H54 (cell line): ENCODE measurements around the gene NID1.
A peak's percentile ranks its signal among the peaks of the same experiment; 100 is the strongest.
"Not testable (repeated sequence)": the region's sequence is repeated elsewhere in the genome, so short reads cannot be mapped to it uniquely, and the experiment has no call there.

Experiments used
- DNase-seq: peaks from one replicate; pipeline ENCODE4 v3.0.0; 2011; ENCODE audit warnings: low spot score, mixed read lengths; ENCODE audit not compliant: insufficient read length
- FAIRE-seq: peaks from 3 replicates; lab custom pipeline; 2011; peaks lifted over from hg19 to GRCh38; lab: Jason Lieb, UNC
- POLR2A ChIP-seq: IDR thresholded peaks from 2 replicates; pipeline ENCODE4 v1.6.1; 2011; ENCODE audit warnings: low read depth, mild to moderate bottlenecking, low read length

The NID1 gene

GRCh38 chr1:236018885-236019453, 45.9 kb downstream of the NID1 start:
- no peak for FAIRE-seq
- no peak for DNase-seq
- TF ChIP-seq POLR2A = no peak

GRCh38 chr1:236016782-236017400, 48.0 kb downstream of the NID1 start:
- FAIRE-seq (no peak), DNase-seq (peak; percentile 30)
- no peak for TF ChIP-seq POLR2A

GRCh38 chr1:236016083-236016482, 48.8 kb downstream of the NID1 start:
- TF ChIP-seq POLR2A = no peak
- no peak for DNase-seq
- FAIRE-seq = no peak

- TF ChIP-seq POLR2A = no peak
- no peak for DNase-seq
- no peak for FAIRE-seq
These were observed 49.4 kb downstream of the NID1 start for GRCh38 chr1:236015539-236015938.

GRCh38 chr1:236013330-236013729, 51.6 kb downstream of the NID1 start:
- no peak for DNase-seq
- no peak for FAIRE-seq
- no peak for TF ChIP-seq POLR2A

GRCh38 chr1:236011641-236012040, 53.2 kb downstream of the NID1 start:
- no peak for FAIRE-seq
- no peak for TF ChIP-seq POLR2A
- no peak for DNase-seq

GRCh38 chr1:236010443-236010842, 54.4 kb downstream of the NID1 start:
- FAIRE-seq (no peak), DNase-seq (no peak)
- TF ChIP-seq POLR2A = no peak

- FAIRE-seq = no peak
- no peak for DNase-seq
These were observed 55.0 kb downstream of the NID1 start for GRCh38 chr1:236009857-236010256.

GRCh38 chr1:236009191-236009590, 55.7 kb downstream of the NID1 start:
- DNase-seq = no peak
- no peak for FAIRE-seq
- no peak for TF ChIP-seq POLR2A

More at GRCh38 chr1:236009857-236010256, 55.0 kb downstream of the NID1 start:
- TF ChIP-seq POLR2A = no peak

- FAIRE-seq (no peak), DNase-seq (no peak)
- no peak for TF ChIP-seq POLR2A
These were observed 57.1 kb downstream of the NID1 start for GRCh38 chr1:236007781-236008180.

GRCh38 chr1:236003058-236003457, 61.8 kb downstream of the NID1 start:
- FAIRE-seq, DNase-seq: not testable (repeated sequence)

- no peak for FAIRE-seq
- TF ChIP-seq POLR2A = no peak
- DNase-seq = no peak
These were observed 62.3 kb downstream of the NID1 start for GRCh38 chr1:236002572-236002971.

GRCh38 chr1:236002025-236002390, 62.9 kb downstream of the NID1 start:
- no peak for TF ChIP-seq POLR2A
- FAIRE-seq = no peak

GRCh38 chr1:236000781-236001180, 64.1 kb downstream of the NID1 start:
- FAIRE-seq (no peak), DNase-seq (no peak)
- no peak for TF ChIP-seq POLR2A

More at GRCh38 chr1:236002025-236002390, 62.9 kb downstream of the NID1 start:
- no peak for DNase-seq

GRCh38 chr1:235999259-235999925, 65.5 kb downstream of the NID1 start:
- no peak for FAIRE-seq

GRCh38 chr1:235998812-235999211, 66.1 kb downstream of the NID1 start:
- no peak for DNase-seq
- no peak for TF ChIP-seq POLR2A
- FAIRE-seq = no peak

More at GRCh38 chr1:235999259-235999925, 65.5 kb downstream of the NID1 start:
- peak; percentile 69 for DNase-seq
- TF ChIP-seq POLR2A = no peak
